ENCODE measurements around the gene CSNK1D. TPM values are rescaled to one million over a fixed set of nuclear protein-coding genes. Genes with fewer than 3 reads are reported as not detected.

Gene CSNK1D
- polyA plus RNA-seq, 5 donors = 89.6 to 138 (median 108) TPM

- peak in 1 of 2 donors; percentile 23 for DNase-seq
Measured at GRCh38 chr17:82229698-82230608, 43.5 kb downstream of the CSNK1D start.

DNA sequence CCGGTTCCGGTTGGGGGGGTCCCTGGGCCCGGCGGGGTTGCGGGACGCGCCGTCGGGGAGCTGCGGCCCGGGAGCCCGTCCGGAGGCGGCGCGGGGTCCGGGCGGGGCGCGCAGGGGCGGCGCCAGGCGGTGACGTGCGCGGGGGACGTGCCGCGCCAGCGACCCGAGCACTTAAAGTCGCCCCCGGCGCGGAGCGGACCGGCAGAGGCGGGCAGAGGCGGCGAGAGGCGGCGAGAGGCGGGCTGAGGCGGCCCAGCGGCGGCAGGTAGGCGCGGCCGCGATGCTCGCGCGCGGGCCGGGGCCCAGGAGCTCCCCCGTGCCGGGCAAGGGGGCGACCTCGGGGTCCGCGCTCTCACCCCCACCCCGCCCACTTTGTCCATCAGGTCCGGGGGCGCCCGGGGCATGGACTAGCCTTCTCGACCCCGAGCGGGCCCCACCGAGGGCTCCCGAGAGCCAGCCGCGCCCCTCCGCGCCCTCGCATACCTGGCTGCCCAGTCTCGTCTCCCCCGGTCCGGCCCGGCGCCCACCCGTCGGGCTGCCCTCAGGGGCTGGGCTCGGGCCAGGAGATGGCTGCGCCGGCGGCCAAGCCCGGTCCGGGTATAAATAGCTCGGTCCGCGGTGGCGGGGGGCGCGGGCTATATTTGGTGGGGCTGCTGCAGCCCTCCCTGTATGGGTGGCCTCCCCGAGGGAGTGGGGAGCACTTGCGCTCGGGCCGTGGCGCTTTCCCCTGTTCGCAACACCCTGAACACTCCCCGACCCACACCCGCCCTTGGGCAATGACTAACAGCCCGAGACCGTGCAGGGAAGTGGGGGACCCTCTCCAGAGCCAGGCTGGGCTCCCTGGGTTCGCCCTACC, 44.4 kb downstream of the CSNK1D start, which contains the start of gene SLC16A3:
SLC16A3 (plus strand) TSS at position 201 of the 856 bp plus-strand sequence. CDS start 6,967 bp downstream, outside the sequence.
- DNase-seq = peak in 1 of 2 donors; percentile 56

DNA sequence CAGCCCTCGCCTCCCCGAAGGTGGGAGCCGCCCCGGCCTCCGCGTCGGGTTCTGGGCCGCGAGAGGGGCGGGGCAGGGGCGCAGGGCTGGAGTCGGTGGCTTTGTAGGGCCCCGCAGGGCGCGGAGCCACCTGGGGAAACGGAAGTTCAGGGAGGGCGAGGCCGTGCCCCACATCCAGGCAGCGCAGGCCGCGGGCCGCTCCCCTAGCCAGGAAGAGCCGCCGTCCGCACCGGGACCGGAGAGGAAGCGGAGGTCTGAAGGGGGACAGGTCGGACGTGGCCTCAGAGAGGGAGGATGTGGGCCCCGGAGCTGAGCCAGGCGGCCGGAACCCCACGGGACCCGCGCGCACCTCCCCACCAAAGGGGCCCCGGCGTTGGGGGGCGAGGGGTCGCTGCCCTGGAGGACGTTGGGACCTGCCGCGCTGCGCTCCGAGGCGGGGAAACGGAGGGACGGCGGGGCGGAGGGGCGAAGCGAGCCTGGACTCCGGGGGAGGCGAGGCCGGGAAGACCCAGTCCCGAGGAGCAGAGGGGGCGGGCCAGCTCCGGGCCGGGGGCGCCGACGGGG, 45.1 kb downstream of the CSNK1D start:
- peak in 1 of 2 donors; percentile 39 for DNase-seq

GRCh38 chr17:82227629-82228277, 45.7 kb downstream of the CSNK1D start:
- DNase-seq = no peak

GRCh38 chr17:82226809-82227628, 46.5 kb downstream of the CSNK1D start:
- no peak for DNase-seq

DNA sequence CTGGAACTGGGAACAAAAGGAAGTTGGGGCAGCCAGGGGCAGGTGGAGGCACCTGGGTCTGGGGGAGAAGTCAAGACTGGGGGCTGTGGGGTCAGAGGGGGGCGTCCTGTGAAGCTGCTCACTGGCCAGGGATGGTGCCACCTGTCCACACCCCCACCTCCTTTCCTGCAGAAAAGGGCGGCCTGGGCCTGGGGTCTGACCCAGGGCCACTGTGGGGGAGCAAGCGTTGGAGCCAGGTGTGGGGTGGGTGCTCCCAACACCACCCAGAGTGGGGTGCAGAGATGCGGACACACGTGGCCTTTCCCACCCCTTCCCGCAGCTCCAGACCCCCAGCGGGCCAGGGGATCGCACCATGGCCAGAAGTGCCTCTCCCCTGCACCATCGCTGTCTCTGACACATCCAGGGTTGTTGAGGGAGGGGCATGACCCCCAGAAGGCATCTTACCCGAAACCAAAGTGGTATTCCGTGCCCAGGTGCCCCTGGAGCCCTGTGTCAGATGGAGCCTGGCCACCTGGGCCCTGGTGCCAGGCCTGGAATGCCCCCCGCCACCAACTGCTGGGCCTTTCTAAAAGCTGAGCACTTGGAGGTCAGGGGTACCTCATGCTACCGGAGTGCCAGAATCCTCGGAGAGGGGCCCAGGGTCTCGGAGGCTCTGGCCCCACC, 47.2 kb downstream of the CSNK1D start:
- no peak for DNase-seq

DNA sequence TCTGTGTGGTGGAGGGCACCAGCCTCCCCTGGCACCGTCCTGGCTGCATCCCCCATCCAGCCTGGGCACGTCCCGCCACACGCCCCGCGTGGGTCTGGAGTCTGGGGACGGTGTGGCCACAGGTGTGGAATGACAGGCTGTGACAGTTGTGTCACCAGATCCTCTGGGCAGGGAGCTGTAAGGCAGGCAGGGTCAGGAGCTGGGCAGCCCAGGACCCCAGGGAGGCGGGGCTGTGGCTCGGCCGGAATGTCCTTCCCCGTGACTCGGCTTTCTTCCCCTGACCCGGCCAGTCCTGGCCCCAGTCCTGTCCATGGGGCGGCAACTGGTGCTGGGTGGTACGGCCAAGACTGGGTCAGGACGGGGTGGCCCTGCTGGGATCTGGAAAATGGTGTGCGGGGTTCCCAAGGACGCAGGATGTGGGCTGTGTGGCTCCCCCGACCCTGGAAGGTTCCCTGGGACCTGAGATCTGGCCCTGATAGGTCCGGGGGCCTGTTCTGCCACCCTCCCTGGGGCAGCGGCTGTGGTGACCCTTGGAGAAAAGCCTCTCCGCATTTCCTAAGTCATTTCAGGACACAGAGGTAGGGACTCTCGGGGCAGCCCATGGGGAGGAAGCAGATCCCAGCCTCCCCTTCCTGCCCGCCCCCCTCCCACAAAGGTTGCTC, 48.0 kb downstream of the CSNK1D start:
- DNase-seq = no peak

GRCh38 chr17:82224666-82225065, 48.8 kb downstream of the CSNK1D start:
- DNase-seq = no peak

GRCh38 chr17:82223517-82223916, 50.0 kb downstream of the CSNK1D start:
- DNase-seq = no peak

DNA sequence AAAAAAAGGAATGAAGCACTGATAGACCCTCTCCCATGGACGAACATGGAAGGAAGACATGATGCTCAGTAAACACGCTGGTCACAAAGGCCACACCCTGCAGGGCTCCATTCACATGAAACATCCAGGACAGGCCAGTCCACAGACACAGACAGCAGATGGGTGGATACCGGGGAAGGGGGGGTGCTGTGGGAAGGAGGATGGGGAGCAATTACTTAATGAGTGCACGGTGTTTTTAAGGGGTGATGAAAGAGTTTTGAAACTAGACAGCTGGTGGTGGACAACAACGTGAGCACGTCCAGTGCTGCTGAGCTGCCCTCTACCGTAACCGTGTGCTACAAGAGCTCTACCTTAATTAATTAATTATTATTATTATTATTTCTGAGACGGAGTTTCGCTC, 50.7 kb downstream of the CSNK1D start:
- no peak for DNase-seq

DNA sequence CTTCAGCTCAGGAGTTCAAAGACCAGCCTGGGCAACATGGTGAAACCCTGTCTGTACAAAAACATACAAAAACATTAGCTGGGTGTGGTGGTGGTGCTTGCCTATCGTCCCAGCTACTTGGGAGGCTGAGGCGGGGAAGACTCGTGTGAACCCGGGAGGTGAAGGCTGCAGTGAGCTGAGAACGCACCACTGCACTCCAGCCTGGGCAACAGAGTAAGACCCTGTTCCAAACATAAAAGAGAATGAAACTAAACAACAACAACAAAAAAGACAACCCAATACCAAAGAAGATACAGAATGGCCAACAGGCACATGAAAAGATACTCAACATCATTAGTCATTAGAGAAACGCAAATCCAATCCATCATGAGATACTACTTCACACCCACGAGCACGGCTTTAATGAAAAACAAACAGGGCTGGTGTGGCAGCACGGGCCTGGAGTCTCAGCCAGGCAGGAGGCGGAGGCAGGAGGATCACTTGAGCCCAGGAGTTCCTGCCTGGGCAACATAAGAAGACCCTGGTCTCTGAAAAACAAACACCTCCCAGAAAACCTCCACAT, 52.1 kb downstream of the CSNK1D start:
- no peak for DNase-seq

- DNase-seq = no peak
Measured at GRCh38 chr17:82219753-82220709, 53.5 kb downstream of the CSNK1D start.

- DNase-seq = no peak
Measured at GRCh38 chr17:82219083-82219482, 54.4 kb downstream of the CSNK1D start.

- DNase-seq = no peak
Measured at GRCh38 chr17:82218349-82219075, 55.0 kb downstream of the CSNK1D start.

GRCh38 chr17:82217530-82218204, 55.8 kb downstream of the CSNK1D start:
- DNase-seq = no peak

DNA sequence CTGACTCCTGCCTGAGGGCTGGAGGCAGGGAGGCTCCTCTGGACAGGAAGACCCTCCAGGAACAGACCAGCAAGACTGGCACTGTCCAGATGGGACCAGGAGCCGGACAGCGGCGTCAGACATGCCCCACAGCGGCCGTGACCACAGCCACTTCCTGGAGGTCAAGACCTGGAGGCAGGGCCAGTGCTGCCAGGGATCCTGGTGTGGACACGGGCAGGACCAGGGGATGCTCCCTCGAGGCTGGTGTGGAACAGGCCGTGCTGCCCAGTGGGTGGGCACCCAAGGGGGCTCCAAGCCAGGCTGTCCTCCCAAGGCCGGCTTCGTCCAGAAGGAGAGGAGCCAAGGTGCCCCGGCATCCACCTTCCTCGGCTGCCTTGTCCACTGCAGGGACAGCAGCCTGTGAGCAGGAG, 56.4 kb downstream of the CSNK1D start:
- DNase-seq = no peak

All from right lung (tissue), 5 donors.